A204.1 (cell line): Measurements from ENCODE around the gene MSRB3.

Source experiments
- FAIRE-seq: peaks from 2 replicates; lab custom pipeline; 2012; peaks lifted over from hg19 to GRCh38; lab: Jason Lieb, UNC

MSRB3 gene

GRCh38 chr12:65500091-65500900 lies 221.8 kb downstream of the MSRB3 start:
- FAIRE-seq, result no peak

GRCh38 chr12:65501093-65501621 lies 222.7 kb downstream of the MSRB3 start:
- no peak for FAIRE-seq

DNA sequence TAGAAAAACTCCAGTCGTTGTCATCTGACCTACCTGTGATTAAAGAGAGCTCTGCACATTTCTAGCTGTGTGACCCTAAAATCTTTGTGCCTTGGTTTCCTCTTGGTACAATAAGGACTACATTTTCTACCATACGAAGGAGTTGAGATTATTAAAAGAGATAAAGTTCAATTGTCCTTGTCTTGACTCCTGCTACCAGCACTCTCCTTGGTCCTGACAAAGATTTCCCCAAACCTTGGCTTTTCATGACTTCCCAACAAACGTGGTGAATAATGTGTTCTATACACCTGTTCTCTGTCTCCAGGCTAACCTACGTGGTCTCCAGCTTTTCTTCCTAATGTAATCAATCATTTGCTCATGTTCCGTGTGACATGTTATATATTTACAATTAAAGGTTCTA lies 223.5 kb downstream of the MSRB3 start:
- no peak for FAIRE-seq

DNA sequence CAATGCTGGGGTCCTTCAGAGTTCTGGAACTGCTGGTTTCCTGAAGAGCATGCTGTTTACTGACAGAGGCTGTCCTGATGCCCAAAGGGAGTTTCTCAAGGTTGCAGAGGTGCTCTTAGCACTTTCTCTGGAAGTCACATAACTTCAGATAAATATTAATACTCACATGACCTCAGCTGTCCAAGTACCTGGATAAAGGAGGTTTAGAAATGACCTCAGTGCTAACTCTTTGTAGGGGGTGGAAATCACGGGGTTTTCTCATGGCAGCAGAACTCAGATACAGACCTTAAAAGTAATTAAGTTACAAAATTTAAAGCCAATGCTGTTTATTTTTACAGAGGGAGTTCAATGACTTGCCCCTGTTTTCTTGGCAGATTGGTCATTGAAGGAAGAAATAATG lies 225.9 kb downstream of the MSRB3 start:
- no peak for FAIRE-seq

DNA sequence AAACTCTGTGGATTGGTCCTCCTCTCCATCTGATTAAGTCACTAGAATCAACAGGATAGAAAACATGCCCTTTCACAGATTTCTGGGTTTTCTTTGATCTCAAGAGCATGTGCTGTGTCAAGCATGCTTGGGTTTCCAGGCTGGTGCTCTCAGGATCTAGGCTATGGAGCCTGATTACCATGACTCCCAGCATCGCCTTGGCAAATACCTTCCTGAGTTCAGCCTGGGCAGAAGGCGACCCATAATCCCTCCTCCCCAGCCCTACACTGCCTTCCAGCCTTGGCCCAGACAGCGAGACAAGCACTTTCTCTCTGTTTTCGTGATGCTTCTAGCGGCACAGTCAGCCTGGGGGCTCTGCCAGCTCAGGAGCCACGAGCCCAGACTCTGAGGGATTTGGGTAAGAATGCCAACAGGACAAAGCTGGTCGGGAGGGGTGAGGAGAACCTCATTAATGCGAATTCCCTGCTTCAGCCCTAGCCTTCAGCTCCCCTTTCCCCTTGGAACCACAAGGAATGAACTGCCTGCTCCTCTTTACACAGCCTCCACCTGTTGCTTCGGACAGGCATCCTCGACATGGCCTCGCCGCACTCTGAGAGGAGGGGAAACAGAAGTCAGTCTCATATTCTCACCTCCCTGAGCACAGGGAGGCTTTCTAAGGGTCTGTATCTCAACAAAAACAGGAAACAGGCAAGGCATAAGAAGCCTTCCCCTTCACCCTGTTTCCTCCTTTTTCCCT lies 227.1 kb downstream of the MSRB3 start:
- FAIRE-seq, result no peak

DNA sequence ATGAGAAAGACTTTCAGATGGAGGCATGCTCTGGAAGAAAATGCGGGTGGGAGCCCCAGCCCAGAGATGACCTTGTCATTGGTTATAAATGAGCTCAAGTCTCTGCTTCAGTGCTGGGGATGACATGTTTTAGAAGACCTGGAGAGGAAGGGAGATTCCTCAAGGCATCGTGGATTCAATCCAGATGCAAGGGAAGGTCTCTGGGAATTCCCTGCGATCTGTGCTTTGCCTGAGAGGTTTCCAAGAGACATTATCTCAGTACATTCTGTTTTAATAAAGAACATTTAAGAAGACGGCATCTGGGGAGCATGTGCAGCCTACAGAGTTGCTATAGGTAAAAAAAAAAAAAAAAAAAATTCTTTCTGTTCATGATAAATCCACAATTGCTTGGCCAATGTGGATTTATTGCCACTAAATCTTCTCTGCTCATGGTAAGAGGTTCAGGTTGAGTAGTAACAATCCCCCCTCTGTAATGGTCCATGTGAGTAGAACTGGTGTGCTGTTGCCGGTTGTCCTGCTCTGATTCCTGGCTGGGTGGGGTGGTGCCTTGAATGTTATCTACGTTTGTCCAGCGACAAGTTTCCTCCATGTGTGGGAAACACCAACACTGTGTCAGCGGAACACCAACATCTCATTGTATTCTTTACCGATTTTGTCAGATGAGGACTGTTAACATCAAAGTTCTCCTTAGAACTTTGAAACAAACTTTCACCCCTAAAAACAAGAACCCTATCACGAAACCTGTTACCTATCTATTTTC lies 230.0 kb downstream of the MSRB3 start:
- FAIRE-seq, result no peak

- no peak for FAIRE-seq
These were observed 231.5 kb downstream of the MSRB3 start for GRCh38 chr12:65510007-65510406.

DNA sequence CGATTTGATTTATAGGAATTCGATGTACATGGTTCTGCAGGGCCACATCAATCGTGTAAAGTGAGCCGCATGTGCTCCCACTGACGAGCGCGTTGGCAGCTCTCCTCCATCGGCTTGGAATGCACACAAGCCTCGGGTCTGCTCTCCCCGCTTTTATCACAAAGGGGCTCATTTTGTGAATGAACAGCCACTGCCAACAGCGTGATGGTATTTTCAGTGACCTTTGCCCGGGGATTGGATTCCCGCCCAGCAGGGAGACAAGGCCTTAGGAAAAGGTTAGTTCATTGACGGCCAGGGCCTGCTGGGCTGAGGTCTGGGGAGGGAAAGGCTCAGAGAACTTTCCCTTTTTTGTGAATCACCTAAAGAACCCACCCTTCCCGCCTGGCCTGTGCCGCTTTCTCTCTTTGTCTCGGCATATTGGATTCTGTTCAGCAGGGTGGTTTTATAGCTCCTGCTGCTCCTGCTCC lies 232.1 kb downstream of the MSRB3 start:
- FAIRE-seq, result no peak

- no peak for FAIRE-seq
These were observed 232.8 kb downstream of the MSRB3 start for GRCh38 chr12:65511134-65511834.

DNA sequence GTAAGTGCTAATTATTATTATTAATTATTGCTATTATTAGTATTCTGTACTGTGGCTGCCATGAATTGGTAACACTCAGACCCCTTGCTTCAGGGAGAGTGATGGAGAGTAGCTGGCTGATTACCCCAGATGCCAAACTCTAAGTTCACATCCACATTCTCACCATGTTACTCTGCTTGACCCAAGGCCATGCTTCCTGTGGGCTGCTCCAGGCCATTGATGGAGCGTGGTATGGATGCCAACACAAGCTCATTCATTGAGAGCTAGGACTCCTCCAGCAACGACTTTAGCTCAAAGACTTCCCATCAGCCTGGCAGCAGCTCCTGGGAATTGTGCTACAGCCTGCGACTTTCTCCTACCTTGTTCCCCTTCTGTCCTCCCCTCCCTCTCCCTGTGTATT lies 233.4 kb downstream of the MSRB3 start:
- no peak for FAIRE-seq
